ENCODE results near the gene GAB4.

GAB4 gene

DNA sequence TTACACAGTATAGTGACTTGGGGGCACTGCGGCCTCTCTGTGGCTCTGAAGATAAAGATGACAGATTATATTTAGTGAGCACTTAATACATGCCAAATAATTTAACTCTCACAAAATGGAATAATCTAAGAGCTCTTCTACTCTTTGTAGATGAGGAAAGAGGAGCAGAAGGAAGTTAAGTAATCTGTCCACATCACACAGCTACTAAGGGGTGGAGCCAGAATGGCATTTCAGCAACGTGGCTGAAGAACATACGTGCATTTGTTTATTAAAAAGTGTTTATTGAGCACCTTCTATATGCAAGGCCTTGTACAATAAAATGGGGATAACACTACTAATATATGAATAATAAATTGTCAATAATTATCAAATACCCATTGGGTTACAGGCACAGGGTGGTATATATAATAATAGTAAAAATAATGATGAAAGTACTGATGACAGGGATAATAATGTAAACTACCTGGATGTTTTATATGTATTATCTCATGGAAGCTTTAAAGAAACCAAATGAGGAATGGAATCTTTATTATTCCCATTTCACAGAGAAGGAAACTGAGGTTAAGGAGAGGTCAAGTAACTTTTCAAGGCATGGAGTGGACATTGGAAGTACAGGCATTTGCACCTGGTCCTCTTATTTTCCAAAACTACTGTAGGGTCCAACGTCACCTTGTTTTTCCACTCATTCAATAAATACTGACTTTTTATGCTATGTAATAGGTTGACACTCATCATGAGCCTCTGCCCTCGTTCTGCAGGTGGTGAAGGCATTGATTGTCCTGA lies 38.7 kb upstream of the GAB4 start:
- TF ChIP-seq, protein P1, sequence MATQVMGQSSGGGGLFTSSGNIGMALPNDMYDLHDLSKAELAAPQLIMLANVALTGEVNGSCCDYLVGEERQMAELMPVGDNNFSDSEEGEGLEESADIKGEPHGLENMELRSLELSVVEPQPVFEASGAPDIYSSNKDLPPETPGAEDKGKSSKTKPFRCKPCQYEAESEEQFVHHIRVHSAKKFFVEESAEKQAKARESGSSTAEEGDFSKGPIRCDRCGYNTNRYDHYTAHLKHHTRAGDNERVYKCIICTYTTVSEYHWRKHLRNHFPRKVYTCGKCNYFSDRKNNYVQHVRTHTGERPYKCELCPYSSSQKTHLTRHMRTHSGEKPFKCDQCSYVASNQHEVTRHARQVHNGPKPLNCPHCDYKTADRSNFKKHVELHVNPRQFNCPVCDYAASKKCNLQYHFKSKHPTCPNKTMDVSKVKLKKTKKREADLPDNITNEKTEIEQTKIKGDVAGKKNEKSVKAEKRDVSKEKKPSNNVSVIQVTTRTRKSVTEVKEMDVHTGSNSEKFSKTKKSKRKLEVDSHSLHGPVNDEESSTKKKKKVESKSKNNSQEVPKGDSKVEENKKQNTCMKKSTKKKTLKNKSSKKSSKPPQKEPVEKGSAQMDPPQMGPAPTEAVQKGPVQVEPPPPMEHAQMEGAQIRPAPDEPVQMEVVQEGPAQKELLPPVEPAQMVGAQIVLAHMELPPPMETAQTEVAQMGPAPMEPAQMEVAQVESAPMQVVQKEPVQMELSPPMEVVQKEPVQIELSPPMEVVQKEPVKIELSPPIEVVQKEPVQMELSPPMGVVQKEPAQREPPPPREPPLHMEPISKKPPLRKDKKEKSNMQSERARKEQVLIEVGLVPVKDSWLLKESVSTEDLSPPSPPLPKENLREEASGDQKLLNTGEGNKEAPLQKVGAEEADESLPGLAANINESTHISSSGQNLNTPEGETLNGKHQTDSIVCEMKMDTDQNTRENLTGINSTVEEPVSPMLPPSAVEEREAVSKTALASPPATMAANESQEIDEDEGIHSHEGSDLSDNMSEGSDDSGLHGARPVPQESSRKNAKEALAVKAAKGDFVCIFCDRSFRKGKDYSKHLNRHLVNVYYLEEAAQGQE (IDR thresholded peaks at IDR 0.05; ENCODE audit: insufficient read depth in 1 of 2, low read depth in 2 of 2, low read length in 2 of 2), result no peak
- no peak for TF ChIP-seq FOXP2 (optimal IDR thresholded peaks at IDR 0.05; ENCODE audit: borderline replicate concordance, extremely low read depth, extremely low read length, insufficient read depth)
- no peak for TF ChIP-seq TAF1 (IDR thresholded peaks at IDR 0.05; ENCODE audit: borderline replicate concordance, insufficient read depth, low read length)
- no peak for TF ChIP-seq SIN3A (IDR thresholded peaks at IDR 0.05; ENCODE audit: borderline replicate concordance, insufficient read depth, low read length)
- TF ChIP-seq POLR2AphosphoS5 (IDR thresholded peaks at IDR 0.05; ENCODE audit: low read depth, low read length), result no peak

DNA sequence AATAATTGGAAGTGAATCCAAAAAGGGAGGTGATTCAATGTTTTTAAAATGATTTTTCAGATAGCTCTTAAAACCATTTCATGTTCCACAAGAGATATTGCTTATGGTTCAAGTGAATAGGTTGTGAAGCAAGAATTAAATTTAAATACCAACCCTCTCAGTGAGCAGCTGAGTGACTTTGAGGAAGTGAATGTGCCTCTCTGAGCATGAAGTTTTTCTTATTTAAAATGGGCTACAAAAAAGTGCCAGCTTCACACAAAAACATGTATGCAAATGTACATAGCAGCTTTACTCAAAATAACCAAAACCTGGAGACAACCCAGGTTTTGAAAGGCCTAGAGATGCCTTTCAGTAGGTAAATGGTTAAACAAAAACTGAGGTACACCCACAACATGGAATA lies 35.5 kb upstream of the GAB4 start:
- TF ChIP-seq TAF1 (IDR thresholded peaks at IDR 0.05; ENCODE audit: borderline replicate concordance, insufficient read depth, low read length), result no peak
- no peak for TF ChIP-seq POLR2AphosphoS5 (IDR thresholded peaks at IDR 0.05; ENCODE audit: low read depth, low read length)
- TF ChIP-seq SIN3A (IDR thresholded peaks at IDR 0.05; ENCODE audit: borderline replicate concordance, insufficient read depth, low read length), result no peak
- TF ChIP-seq, protein P1 (IDR thresholded peaks at IDR 0.05; ENCODE audit: insufficient read depth in 1 of 2, low read depth in 2 of 2, low read length in 2 of 2), result no peak
- TF ChIP-seq FOXP2 (optimal IDR thresholded peaks at IDR 0.05; ENCODE audit: borderline replicate concordance, extremely low read depth, extremely low read length, insufficient read depth), result no peak

DNA sequence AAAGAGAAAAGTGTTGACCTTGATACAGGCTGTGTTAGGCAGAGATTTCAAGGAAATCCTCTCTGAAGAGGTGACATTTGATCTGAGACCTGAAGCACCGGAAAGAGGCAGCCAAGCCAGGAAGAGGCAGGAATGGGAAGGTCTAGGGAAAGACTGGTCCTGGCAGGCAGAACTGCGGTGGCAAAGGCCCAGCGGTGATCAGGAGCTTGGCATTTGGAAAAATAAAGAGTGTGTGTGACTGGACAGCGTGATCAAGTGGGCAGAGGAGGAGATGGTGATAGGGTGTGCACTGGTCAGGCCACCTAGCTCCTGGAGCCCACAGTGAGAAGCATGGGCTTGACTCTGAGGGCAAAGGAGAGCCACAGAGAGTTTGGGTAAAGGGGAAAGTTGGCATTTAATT lies 27.2 kb upstream of the GAB4 start:
- TF ChIP-seq, protein P1 (IDR thresholded peaks at IDR 0.05; ENCODE audit: insufficient read depth in 1 of 2, low read depth in 2 of 2, low read length in 2 of 2), result no peak
- TF ChIP-seq TAF1 (IDR thresholded peaks at IDR 0.05; ENCODE audit: borderline replicate concordance, insufficient read depth, low read length), result no peak
- no peak for TF ChIP-seq POLR2AphosphoS5 (IDR thresholded peaks at IDR 0.05; ENCODE audit: low read depth, low read length)
- TF ChIP-seq FOXP2 (optimal IDR thresholded peaks at IDR 0.05; ENCODE audit: borderline replicate concordance, extremely low read depth, extremely low read length, insufficient read depth), result no peak
- TF ChIP-seq SIN3A (IDR thresholded peaks at IDR 0.05; ENCODE audit: borderline replicate concordance, insufficient read depth, low read length), result no peak

DNA sequence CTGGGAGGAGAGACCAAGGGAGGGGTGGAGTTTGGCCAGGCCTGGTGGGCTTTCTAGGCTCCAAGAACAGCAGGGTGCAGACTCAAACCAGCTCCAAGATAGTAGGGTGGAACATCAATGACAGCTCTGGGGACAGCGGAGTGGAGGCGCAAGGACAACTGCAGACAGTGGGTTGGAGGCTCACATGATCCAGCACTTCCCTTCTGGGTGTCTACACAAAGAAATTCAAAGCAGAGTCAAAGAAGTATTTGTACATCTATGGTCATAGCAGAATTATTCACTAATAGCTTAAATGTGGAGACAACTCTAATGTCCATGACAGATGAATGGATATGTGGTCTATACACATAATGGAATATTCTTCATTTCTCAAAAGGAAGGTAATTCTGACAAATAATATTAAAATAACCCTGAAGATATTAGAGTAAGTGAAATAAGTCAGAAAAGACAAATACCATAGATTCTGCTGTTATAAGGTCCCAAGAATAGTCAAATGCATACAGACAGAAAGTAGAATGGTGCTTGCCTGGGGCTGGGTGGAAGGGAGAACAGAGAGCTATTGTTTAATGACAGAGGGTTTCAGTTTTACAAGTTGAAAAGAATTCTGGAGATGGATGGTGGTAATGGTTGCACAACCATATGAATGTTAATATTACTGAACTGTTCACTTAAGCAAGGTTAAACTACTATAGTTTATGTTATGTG lies 5.5 kb upstream of the GAB4 start:
- TF ChIP-seq, protein P1 (IDR thresholded peaks at IDR 0.05; ENCODE audit: insufficient read depth in 1 of 2, low read depth in 2 of 2, low read length in 2 of 2), result no peak
- TF ChIP-seq FOXP2 (optimal IDR thresholded peaks at IDR 0.05; ENCODE audit: borderline replicate concordance, extremely low read depth, extremely low read length, insufficient read depth), result no peak
- TF ChIP-seq POLR2AphosphoS5 (IDR thresholded peaks at IDR 0.05; ENCODE audit: low read depth, low read length), result no peak
- no peak for TF ChIP-seq TAF1 (IDR thresholded peaks at IDR 0.05; ENCODE audit: borderline replicate concordance, insufficient read depth, low read length)
- TF ChIP-seq SIN3A (IDR thresholded peaks at IDR 0.05; ENCODE audit: borderline replicate concordance, insufficient read depth, low read length), result no peak
